ENCODE data around the gene KYNU. TPM values are rescaled to one million over a fixed set of nuclear protein-coding genes. Genes with fewer than 3 reads are reported as not detected.

KYNU gene
- total and polyA plus RNA-seq, 9 of the 15 experiments (the other 6 are each of a cell fraction or from before 2014, with no cell fraction given), result 2.6 to 11.6 (median 7.2) TPM

GRCh38 chr2:142873831-142874287 lies 3.6 kb upstream of the KYNU start (continued):
- TF ChIP-seq ZNF318 (IDR thresholded peaks at IDR 0.05; ENCODE audit: borderline replicate concordance in 1 of 2, low read depth in 1 of 2) (no peak), ELF4 (CRISPR knock-in tag; IDR thresholded peaks at IDR 0.05) (peak; percentile 40; the same call in 1 of the 2 replicates), ATF2 (CRISPR knock-in tag; IDR thresholded peaks at IDR 0.05) (no peak), FOSL1 (tag; conservative IDR thresholded peaks at IDR 0.05) (0 out of 2 replicates have a peak, but pooled peaks have one; percentile 2), BRF2 (IDR thresholded peaks at IDR 0.05; ENCODE audit: borderline replicate concordance, insufficient read depth, insufficient read length) (no peak), CHAMP1 (IDR thresholded peaks at IDR 0.05) (no peak), ZNF3 (CRISPR knock-in tag; IDR thresholded peaks at IDR 0.05) (no peak), CHD1 (IDR thresholded peaks at IDR 0.05; ENCODE audit: low read length) (no peak)

All from K562 (cell line).